ENCODE results near the gene NAA40. TPM values are rescaled to one million over a fixed set of nuclear protein-coding genes. Genes with fewer than 3 reads are reported as not detected.

NAA40 gene
- total RNA-seq, 4 donors from 2014 or later, result 4.6 to 11.2 (median 7.4) TPM

DNA sequence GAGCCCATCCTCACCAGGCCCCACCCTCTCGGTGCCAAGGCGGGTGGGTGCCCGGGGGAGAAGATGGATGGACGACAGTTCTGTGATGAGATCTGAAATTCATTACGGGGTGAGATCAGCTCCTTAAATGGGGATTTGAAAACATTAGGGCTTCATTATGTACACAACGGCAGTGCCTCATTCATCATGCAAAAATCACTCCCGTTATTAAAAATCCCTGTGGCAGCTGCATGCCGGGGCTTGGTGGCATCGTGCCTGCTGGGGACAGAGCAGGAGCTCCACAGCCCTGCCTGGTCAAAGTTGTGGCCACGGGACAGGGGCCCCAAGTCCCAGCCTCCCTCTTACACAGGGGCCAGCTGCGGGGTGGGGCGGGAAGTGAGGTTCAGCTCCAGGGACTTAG is 67.6 kb downstream of the NAA40 start:
- TF ChIP-seq, protein P1, sequence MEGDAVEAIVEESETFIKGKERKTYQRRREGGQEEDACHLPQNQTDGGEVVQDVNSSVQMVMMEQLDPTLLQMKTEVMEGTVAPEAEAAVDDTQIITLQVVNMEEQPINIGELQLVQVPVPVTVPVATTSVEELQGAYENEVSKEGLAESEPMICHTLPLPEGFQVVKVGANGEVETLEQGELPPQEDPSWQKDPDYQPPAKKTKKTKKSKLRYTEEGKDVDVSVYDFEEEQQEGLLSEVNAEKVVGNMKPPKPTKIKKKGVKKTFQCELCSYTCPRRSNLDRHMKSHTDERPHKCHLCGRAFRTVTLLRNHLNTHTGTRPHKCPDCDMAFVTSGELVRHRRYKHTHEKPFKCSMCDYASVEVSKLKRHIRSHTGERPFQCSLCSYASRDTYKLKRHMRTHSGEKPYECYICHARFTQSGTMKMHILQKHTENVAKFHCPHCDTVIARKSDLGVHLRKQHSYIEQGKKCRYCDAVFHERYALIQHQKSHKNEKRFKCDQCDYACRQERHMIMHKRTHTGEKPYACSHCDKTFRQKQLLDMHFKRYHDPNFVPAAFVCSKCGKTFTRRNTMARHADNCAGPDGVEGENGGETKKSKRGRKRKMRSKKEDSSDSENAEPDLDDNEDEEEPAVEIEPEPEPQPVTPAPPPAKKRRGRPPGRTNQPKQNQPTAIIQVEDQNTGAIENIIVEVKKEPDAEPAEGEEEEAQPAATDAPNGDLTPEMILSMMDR (IDR thresholded peaks at IDR 0.05; ENCODE audit: low read depth), result no peak

Small RNA genes lying within 50 kb of the gene (small RNA-seq; reads per million reads assigned to genes)
- gene RNU6-45P, result not detected

Other genes with a start within 250 kb of the NAA40 start
- 10 to 100 TPM in 2 of 4 donors, 1 to 10 TPM in 2; 5.1 to 16.2 (median 8.7) TPM for gene ZFTA, start 170.2 kb upstream of the NAA40 start, total RNA-seq
- gene SPINDOC, start 125.5 kb upstream of the NAA40 start, total RNA-seq, result 1 to 10 TPM; 4.6 to 7.3 (median 5.0) TPM
- gene MARK2, start 99.9 kb upstream of the NAA40 start, total RNA-seq, result 10 to 100 TPM in 3 of 4 donors, 1 to 10 TPM in 1; 9.9 to 16.4 (median 13.3) TPM
- under 1 TPM in 1 of 4 donors, not detected in 3; 0.88 TPM for gene RCOR2, start 21.8 kb upstream of the NAA40 start, total RNA-seq
- gene COX8A, start 35.6 kb downstream of the NAA40 start, total RNA-seq, result 100 to 1,000 TPM; 299 to 526 (median 371) TPM
- 10 to 100 TPM; 41.6 to 49.1 (median 44.4) TPM for gene OTUB1, start 47.4 kb downstream of the NAA40 start, total RNA-seq
- gene FLRT1, start 96.9 kb downstream of the NAA40 start, total RNA-seq, result under 1 TPM in 1 of 4 donors, not detected in 3; 0.22 TPM
- 10 to 100 TPM in 3 of 4 donors, 1 to 10 TPM in 1; 8.0 to 24.0 (median 19.8) TPM for gene MACROD1, start 227.1 kb downstream of the NAA40 start, total RNA-seq
- gene STIP1, start 247.2 kb downstream of the NAA40 start, total RNA-seq, result 100 to 1,000 TPM in 1 of 4 donors, 10 to 100 TPM in 3; 53.5 to 100 (median 72.6) TPM